ENCODE measurements around the gene PSPH.

Gene PSPH

GRCh38 chr7:56007891-56008290 lies 43.4 kb downstream of the PSPH start:
- no peak overlapping the region for H2BK5ac ChIP-seq (ENCODE audit: low read length)
- no peak for DNase-seq
- H3K18ac ChIP-seq (ENCODE audit: low read length) = no peak overlapping the region
- H3K79me2 ChIP-seq (ENCODE audit: control insufficient read depth, insufficient read depth, low read length) = no peaks in the 10 kb centered on the region
- H2AK5ac ChIP-seq (ENCODE audit: low read length) = no peak overlapping the region
- H3K23ac ChIP-seq (ENCODE audit: low read length) = no peak overlapping the region
- H4K5ac ChIP-seq (ENCODE audit: low read length) = no peak overlapping the region
- no peak overlapping the region for H4K8ac ChIP-seq (ENCODE audit: low read depth, low read length)
- no peak overlapping the region for H3K4me2 ChIP-seq (ENCODE audit: low read length)
- no CpG with 5 or more reads among the region's 9 CpGs for WGBS (ENCODE audit: extremely low coverage, insufficient coverage, low lambda C conversion rate)
- H2BK15ac ChIP-seq (replicated peaks; ENCODE audit: low read depth) = no peak overlapping the region
- H2BK120ac ChIP-seq (ENCODE audit: low read depth, low read length) = no peak overlapping the region
- no peak overlapping the region for H3K4ac ChIP-seq (ENCODE audit: low read depth, low read length)
- no peak overlapping the region for H3K27ac ChIP-seq (ENCODE audit: low read depth, low read length)
- no peaks in the 10 kb centered on the region for H3K4me1 ChIP-seq (ENCODE audit: control insufficient read depth, low read depth, low read length)
- no peaks in the 10 kb centered on the region for H3K36me3 ChIP-seq (ENCODE audit: control insufficient read depth, insufficient read depth, low read length)
- no peaks in the 10 kb centered on the region for H3K79me1 ChIP-seq (ENCODE audit: low read length)
- H3K27me3 ChIP-seq (ENCODE audit: insufficient read depth, low read length, poor library complexity) = no peaks in the 10 kb centered on the region
- no peak overlapping the region for H3K9ac ChIP-seq (ENCODE audit: low read length)
- H3K4me3 ChIP-seq (ENCODE audit: low read length) = no peak overlapping the region
- no peak overlapping the region for H3K56ac ChIP-seq (ENCODE audit: low read length)

GRCh38 chr7:56007167-56007652 lies 44.0 kb downstream of the PSPH start:
- H3K27ac ChIP-seq (ENCODE audit: low read depth, low read length) = no peak overlapping the region
- no CpG with 5 or more reads among the region's 4 CpGs for WGBS (ENCODE audit: extremely low coverage, insufficient coverage, low lambda C conversion rate)

GRCh38 chr7:56003749-56004148 lies 47.5 kb downstream of the PSPH start:
- H3K9ac ChIP-seq (ENCODE audit: low read length) = no peak overlapping the region
- H2BK15ac ChIP-seq (replicated peaks; ENCODE audit: low read depth) = no peak overlapping the region
- no peaks in the 10 kb centered on the region for H3K4me1 ChIP-seq (ENCODE audit: control insufficient read depth, low read depth, low read length)
- H3K18ac ChIP-seq (ENCODE audit: low read length) = no peak overlapping the region
- WGBS (ENCODE audit: extremely low coverage, insufficient coverage, low lambda C conversion rate) = no CpG with 5 or more reads among the region's 4 CpGs
- no peak overlapping the region for H3K23ac ChIP-seq (ENCODE audit: low read length)
- no peak for DNase-seq
- no peaks in the 10 kb centered on the region for H3K79me2 ChIP-seq (ENCODE audit: control insufficient read depth, insufficient read depth, low read length)
- no peak overlapping the region for H2BK120ac ChIP-seq (ENCODE audit: low read depth, low read length)
- no peak overlapping the region for H4K5ac ChIP-seq (ENCODE audit: low read length)
- H3K79me1 ChIP-seq (ENCODE audit: low read length) = no peaks in the 10 kb centered on the region
- H3K4me3 ChIP-seq (ENCODE audit: low read length) = no peak overlapping the region
- H2BK5ac ChIP-seq (ENCODE audit: low read length) = no peak overlapping the region
- H3K27ac ChIP-seq (ENCODE audit: low read depth, low read length) = no peak overlapping the region
- no peak overlapping the region for H4K8ac ChIP-seq (ENCODE audit: low read depth, low read length)
- H2AK5ac ChIP-seq (ENCODE audit: low read length) = no peak overlapping the region
- H3K56ac ChIP-seq (ENCODE audit: low read length) = no peak overlapping the region
- H3K4me2 ChIP-seq (ENCODE audit: low read length) = no peak overlapping the region
- no peaks in the 10 kb centered on the region for H3K36me3 ChIP-seq (ENCODE audit: control insufficient read depth, insufficient read depth, low read length)
- no peaks in the 10 kb centered on the region for H3K27me3 ChIP-seq (ENCODE audit: insufficient read depth, low read length, poor library complexity)
- H3K4ac ChIP-seq (ENCODE audit: low read depth, low read length) = no peak overlapping the region

More at GRCh38 chr7:56007167-56007652, 44.0 kb downstream of the PSPH start:
- Histone ChIP-seq H3K27me3 (ENCODE audit: insufficient read depth, low read length, poor library complexity) (no peaks in the 10 kb centered on the region), H3K4me2 (ENCODE audit: low read length) (no peak overlapping the region), H3K36me3 (ENCODE audit: control insufficient read depth, insufficient read depth, low read length) (no peaks in the 10 kb centered on the region), H4K5ac (ENCODE audit: low read length) (no peak overlapping the region), H3K79me1 (ENCODE audit: low read length) (no peaks in the 10 kb centered on the region), H3K4ac (ENCODE audit: low read depth, low read length) (no peak overlapping the region), H3K4me1 (ENCODE audit: control insufficient read depth, low read depth, low read length) (no peaks in the 10 kb centered on the region), H2BK5ac (ENCODE audit: low read length) (no peak overlapping the region), H3K18ac (ENCODE audit: low read length) (no peak overlapping the region), H3K9ac (ENCODE audit: low read length) (no peak overlapping the region), H4K8ac (ENCODE audit: low read depth, low read length) (no peak overlapping the region), H3K79me2 (ENCODE audit: control insufficient read depth, insufficient read depth, low read length) (no peaks in the 10 kb centered on the region), H3K56ac (ENCODE audit: low read length) (no peak overlapping the region), H2BK120ac (ENCODE audit: low read depth, low read length) (no peak overlapping the region), H3K4me3 (ENCODE audit: low read length) (no peak overlapping the region), H3K23ac (ENCODE audit: low read length) (no peak overlapping the region), H2AK5ac (ENCODE audit: low read length) (no peak overlapping the region), H2BK15ac (replicated peaks; ENCODE audit: low read depth) (no peak overlapping the region)
- peak; percentile 14 for DNase-seq

- Histone ChIP-seq H3K4me2 (ENCODE audit: low read length) (no peak overlapping the region), H4K8ac (ENCODE audit: low read depth, low read length) (no peak overlapping the region), H2AK5ac (ENCODE audit: low read length) (no peak overlapping the region), H3K79me1 (ENCODE audit: low read length) (no peaks in the 10 kb centered on the region), H3K27ac (ENCODE audit: low read depth, low read length) (no peak overlapping the region), H2BK5ac (ENCODE audit: low read length) (no peak overlapping the region), H3K79me2 (ENCODE audit: control insufficient read depth, insufficient read depth, low read length) (no peaks in the 10 kb centered on the region), H3K18ac (ENCODE audit: low read length) (no peak overlapping the region), H3K23ac (ENCODE audit: low read length) (no peak overlapping the region), H3K36me3 (ENCODE audit: control insufficient read depth, insufficient read depth, low read length) (no peaks in the 10 kb centered on the region), H2BK120ac (ENCODE audit: low read depth, low read length) (no peak overlapping the region), H3K56ac (ENCODE audit: low read length) (no peak overlapping the region), H3K4me3 (ENCODE audit: low read length) (no peak overlapping the region), H3K27me3 (ENCODE audit: insufficient read depth, low read length, poor library complexity) (no peaks in the 10 kb centered on the region), H4K5ac (ENCODE audit: low read length) (no peak overlapping the region), H3K9ac (ENCODE audit: low read length) (no peak overlapping the region), H3K4ac (ENCODE audit: low read depth, low read length) (no peak overlapping the region), H2BK15ac (replicated peaks; ENCODE audit: low read depth) (no peak overlapping the region), H3K4me1 (ENCODE audit: control insufficient read depth, low read depth, low read length) (no peaks in the 10 kb centered on the region)
- WGBS (ENCODE audit: extremely low coverage, insufficient coverage, low lambda C conversion rate) = no CpG with 5 or more reads among the region's 8 CpGs
- no peak for DNase-seq
Measured at GRCh38 chr7:55996856-55997500, 54.3 kb downstream of the PSPH start.

- Histone ChIP-seq H3K36me3 (ENCODE audit: control insufficient read depth, insufficient read depth, low read length) (no peaks in the 10 kb centered on the region), H3K23ac (ENCODE audit: low read length) (no peak overlapping the region), H3K56ac (ENCODE audit: low read length) (no peak overlapping the region), H4K8ac (ENCODE audit: low read depth, low read length) (no peak overlapping the region), H2BK15ac (replicated peaks; ENCODE audit: low read depth) (no peak overlapping the region), H3K4me2 (ENCODE audit: low read length) (no peak overlapping the region), H3K27me3 (ENCODE audit: insufficient read depth, low read length, poor library complexity) (no peaks in the 10 kb centered on the region), H3K18ac (ENCODE audit: low read length) (no peak overlapping the region), H3K4ac (ENCODE audit: low read depth, low read length) (no peak overlapping the region), H3K9ac (ENCODE audit: low read length) (no peak overlapping the region), H3K4me1 (ENCODE audit: control insufficient read depth, low read depth, low read length) (no peaks in the 10 kb centered on the region), H2BK5ac (ENCODE audit: low read length) (no peak overlapping the region), H3K4me3 (ENCODE audit: low read length) (no peak overlapping the region), H3K79me1 (ENCODE audit: low read length) (no peaks in the 10 kb centered on the region), H3K27ac (ENCODE audit: low read depth, low read length) (no peak overlapping the region), H2AK5ac (ENCODE audit: low read length) (no peak overlapping the region), H4K5ac (ENCODE audit: low read length) (no peak overlapping the region), H3K79me2 (ENCODE audit: control insufficient read depth, insufficient read depth, low read length) (no peaks in the 10 kb centered on the region), H2BK120ac (ENCODE audit: low read depth, low read length) (no peak overlapping the region)
- WGBS (ENCODE audit: extremely low coverage, insufficient coverage, low lambda C conversion rate) = no CpG with 5 or more reads among the region's 3 CpGs
- no peak for DNase-seq
Measured at GRCh38 chr7:55992346-55992745, 58.9 kb downstream of the PSPH start.

- Histone ChIP-seq H3K79me1 (ENCODE audit: low read length) (no peaks in the 10 kb centered on the region), H3K4me2 (ENCODE audit: low read length) (no peak overlapping the region), H3K4ac (ENCODE audit: low read depth, low read length) (no peak overlapping the region), H2AK5ac (ENCODE audit: low read length) (no peak overlapping the region), H3K27me3 (ENCODE audit: insufficient read depth, low read length, poor library complexity) (no peaks in the 10 kb centered on the region), H3K36me3 (ENCODE audit: control insufficient read depth, insufficient read depth, low read length) (peaks cover 3% of the 10 kb centered on the region), H3K4me3 (ENCODE audit: low read length) (no peak overlapping the region), H3K56ac (ENCODE audit: low read length) (no peak overlapping the region), H2BK120ac (ENCODE audit: low read depth, low read length) (no peak overlapping the region), H3K9ac (ENCODE audit: low read length) (no peak overlapping the region), H4K5ac (ENCODE audit: low read length) (no peak overlapping the region), H3K79me2 (ENCODE audit: control insufficient read depth, insufficient read depth, low read length) (no peaks in the 10 kb centered on the region), H3K18ac (ENCODE audit: low read length) (no peak overlapping the region), H2BK5ac (ENCODE audit: low read length) (no peak overlapping the region), H4K8ac (ENCODE audit: low read depth, low read length) (no peak overlapping the region), H3K23ac (ENCODE audit: low read length) (no peak overlapping the region), H3K4me1 (ENCODE audit: control insufficient read depth, low read depth, low read length) (no peaks in the 10 kb centered on the region), H2BK15ac (replicated peaks; ENCODE audit: low read depth) (no peak overlapping the region), H3K27ac (ENCODE audit: low read depth, low read length) (no peak overlapping the region)
- no peak for DNase-seq
- no CpG with 5 or more reads among the region's 3 CpGs for WGBS (ENCODE audit: extremely low coverage, insufficient coverage, low lambda C conversion rate)
Measured at GRCh38 chr7:55983537-55983936, 67.7 kb downstream of the PSPH start.
